Measurements from ENCODE around the gene DOK6.

DNA sequence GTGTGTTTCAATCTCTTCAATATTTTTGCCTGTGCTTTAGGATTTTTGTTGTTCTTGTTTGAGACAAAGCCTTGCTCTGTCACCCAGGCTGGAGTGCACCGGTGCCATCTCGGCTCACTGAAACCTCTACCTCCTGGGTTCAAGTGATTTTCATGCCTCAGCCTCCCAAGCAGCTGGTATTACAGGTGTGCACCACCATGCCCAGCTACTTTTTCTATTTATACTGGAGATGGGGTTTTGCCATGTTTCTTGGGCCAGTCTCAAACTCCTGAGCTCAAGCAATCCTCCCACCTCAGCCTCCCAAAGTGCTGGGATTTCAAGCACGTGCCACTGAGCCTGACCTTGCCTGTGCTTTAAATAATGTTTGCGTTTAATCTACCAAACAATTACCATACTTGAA lies 43.1 kb upstream of the DOK6 start:
- TF ChIP-seq CTCF (conservative IDR thresholded peaks at IDR 0.05) (no peak), ZFX (IDR thresholded peaks at IDR 0.05) (no peak)
